SK-N-MC (cell line): ENCODE data around the gene DNAJB1.
A peak's percentile ranks its signal among the peaks of the same experiment; 100 is the strongest.

ENCODE experiments used
- DNase-seq: peaks from one replicate; pipeline ENCODE4 v3.0.0-alpha.2; 2011; ENCODE audit warnings: low read depth, low spot score
- H3K27ac ChIP-seq: fragments of 200-600 bp; sonication (generic); 2 replicates; pipeline ENCODE4 v1.5.1; 2016; ENCODE audit warnings: mixed run types
- H3K36me3 ChIP-seq: fragments of 200-600 bp; sonication (generic); 2 replicates; pipeline ENCODE4 v1.6.1; 2017; ENCODE audit warnings: antibody characterized with exemption, low read length, mixed read lengths; ENCODE audit not compliant: insufficient read depth
- H3K4me3 ChIP-seq: fragments of 200-600 bp; sonication (generic); 2 replicates; pipeline ENCODE4 v1.5.1; 2016
- H3K9ac ChIP-seq: fragments of 200-600 bp; sonication (generic); 2 replicates; pipeline ENCODE4 v1.8.0; 2017; ENCODE audit warnings: mixed run types, mixed read lengths; ENCODE audit not compliant: insufficient read length
- H3K9me3 ChIP-seq: fragments of 200-600 bp; sonication (generic); 2 replicates; pipeline ENCODE4 v1.6.1; 2017; ENCODE audit warnings: low read depth, mild to moderate bottlenecking, antibody characterized with exemption, low read length, moderate library complexity, mixed read lengths
- EZH2 ChIP-seq: fragments of 200-600 bp; sonication (generic); IDR thresholded peaks from one replicate; pipeline ENCODE4 v1.6.1; 2017; ENCODE audit warnings: antibody characterized with exemption
- FOXP2 ChIP-seq: optimal IDR thresholded peaks from 2 replicates; pipeline ENCODE3; 2011; ENCODE audit warnings: mild to moderate bottlenecking, moderate library complexity; ENCODE audit not compliant: insufficient read depth; ENCODE audit errors: extremely low read length, control extremely low read depth
- POLR2AphosphoS5 ChIP-seq: IDR thresholded peaks from 2 replicates; pipeline ENCODE4 v1.6.1; 2012; ENCODE audit warnings: mild to moderate bottlenecking, low read depth, low read length, borderline replicate concordance

Gene DNAJB1

DNA sequence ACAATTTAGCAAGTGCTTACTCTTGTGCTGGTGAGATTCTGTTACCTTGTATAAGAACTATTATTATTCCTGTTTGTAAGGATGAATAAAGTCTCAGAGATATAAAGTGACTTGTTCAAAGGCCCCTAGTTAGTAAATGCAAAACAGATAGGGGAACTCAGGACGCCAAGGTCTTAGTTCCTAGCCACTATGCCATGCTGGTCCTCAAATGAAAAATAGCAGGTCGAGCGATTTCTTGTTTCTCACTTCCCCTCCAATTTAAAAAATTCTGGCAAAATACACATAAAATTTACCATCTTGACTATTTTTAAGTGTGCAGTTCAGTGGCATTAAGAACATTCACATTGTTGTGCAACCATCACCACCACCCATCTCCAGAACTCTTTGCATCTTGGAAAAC lies 12.3 kb upstream of the DNAJB1 start:
- no peaks in the 10 kb centered on the region for H3K9me3 ChIP-seq
- H3K27ac ChIP-seq: peak overlapping the region; percentile 27
- no peak for DNase-seq
- H3K36me3 ChIP-seq: peaks cover 21% of the 10 kb centered on the region
- H3K9ac ChIP-seq: peak overlapping the region; percentile 81
- H3K4me3 ChIP-seq: peak overlapping the region; percentile 96
- no peak for TF ChIP-seq FOXP2
- no peak for TF ChIP-seq EZH2
- no peak for TF ChIP-seq POLR2AphosphoS5

- peak overlapping the region; percentile 86 for H3K27ac ChIP-seq
- H3K36me3 ChIP-seq: peaks cover 21% of the 10 kb centered on the region
- peak overlapping the region; percentile 96 for H3K4me3 ChIP-seq
- DNase-seq: no peak
- H3K9me3 ChIP-seq: no peaks in the 10 kb centered on the region
- peak overlapping the region; percentile 81 for H3K9ac ChIP-seq
- no peak for TF ChIP-seq EZH2
- no peak for TF ChIP-seq FOXP2
- TF ChIP-seq POLR2AphosphoS5: no peak
Observed at GRCh38 chr19:14530005-14530348, 11.8 kb upstream of the DNAJB1 start.

DNA sequence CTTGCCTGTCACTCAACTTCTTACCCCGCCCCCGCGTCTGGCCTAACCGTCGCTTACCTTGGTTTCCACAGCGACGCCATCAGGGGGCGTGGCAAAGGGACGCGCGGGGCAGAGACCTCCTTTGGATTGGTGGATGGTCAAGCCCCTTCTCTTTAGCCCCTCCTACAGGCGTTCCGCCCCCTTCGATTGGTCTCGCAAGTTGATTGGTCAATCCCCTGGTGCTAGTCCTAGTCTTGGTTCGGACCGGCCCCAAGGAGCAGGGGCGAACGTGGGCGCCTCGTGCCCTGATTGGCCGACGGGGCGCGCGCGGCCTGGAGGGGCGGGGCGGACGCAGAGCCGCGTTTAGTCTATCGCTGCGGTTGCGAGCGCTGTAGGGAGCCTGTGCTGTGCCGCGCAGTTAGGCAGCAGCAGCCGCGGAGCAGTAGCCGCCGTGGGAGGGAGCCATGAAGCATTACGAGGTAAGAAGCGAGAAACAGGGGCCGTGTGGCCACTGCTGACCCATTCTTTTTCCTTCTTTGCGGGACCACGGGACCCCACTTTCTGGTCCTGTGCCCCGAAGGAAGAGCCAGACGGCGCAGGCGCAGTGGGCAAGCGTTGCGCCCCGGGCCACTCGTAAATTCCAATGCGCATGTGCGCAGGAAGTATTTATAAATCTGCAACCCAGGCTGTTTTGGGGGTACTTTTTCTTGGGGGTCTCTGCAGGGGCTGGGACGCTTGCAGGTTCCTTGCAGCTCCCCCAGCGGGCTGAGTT lies 11.2 kb upstream of the DNAJB1 start, which contains the start of gene TECR:
TSS of gene TECR (plus strand) at position 341 of the 751 bp plus-strand sequence. CDS start at position 444, 103 bp downstream.
- DNase-seq: peak; percentile 99
- Histone ChIP-seq H3K9ac (peak within 1 kb of the TSS; percentile 81), H3K4me3 (peak within 1 kb of the TSS; percentile 96), H3K36me3 (peaks cover 18% of the 10 kb centered on the region), H3K9me3 (no peaks in the 10 kb centered on the region), H3K27ac (peak within 1 kb of the TSS; percentile 86)
- TF ChIP-seq EZH2 (no peak), FOXP2 (peak; percentile 60), POLR2AphosphoS5 (peak; percentile 98)

DNA sequence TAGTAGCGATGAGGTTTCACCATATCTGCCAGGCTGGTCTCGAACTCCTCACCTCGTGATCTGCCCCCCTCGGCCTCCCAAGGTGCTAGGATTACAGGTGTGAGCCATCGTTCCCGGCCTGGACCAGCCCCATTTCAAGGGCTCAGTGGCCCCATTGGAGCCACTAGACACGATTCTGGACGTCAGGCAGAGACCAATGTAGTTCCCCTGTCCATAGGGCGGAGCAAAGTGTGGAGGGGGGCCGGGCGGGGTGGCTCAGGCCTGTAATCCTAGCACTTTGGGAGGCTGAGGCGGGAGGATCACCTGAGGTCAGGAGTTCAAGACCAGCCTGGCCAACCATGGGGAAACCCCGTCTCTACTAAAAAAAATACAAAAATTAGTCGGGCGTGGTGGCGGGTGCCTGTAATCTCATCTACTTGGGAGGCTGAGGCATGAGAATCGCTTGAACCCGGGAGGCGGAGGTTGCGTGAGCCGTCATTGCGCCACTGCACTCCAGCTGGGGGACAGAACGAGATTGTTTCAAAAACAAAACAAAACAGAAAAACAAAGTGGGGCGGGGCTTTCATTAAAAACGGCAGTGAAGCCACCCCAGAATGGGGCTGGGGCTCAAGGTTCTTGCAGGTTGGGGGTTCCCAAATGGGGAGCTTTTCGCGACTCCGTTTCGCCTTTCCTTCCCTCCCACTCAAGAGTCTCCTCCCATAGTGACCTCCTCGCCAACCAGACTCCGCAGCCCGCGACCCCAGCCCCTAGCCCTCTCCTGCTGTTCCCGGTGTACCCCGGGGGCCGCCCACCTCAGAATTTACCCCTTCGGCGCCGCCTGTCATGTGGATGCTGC lies 10.4 kb upstream of the DNAJB1 start:
- no peak for TF ChIP-seq EZH2
- H3K4me3 ChIP-seq: peak overlapping the region; percentile 96
- no peaks in the 10 kb centered on the region for H3K9me3 ChIP-seq
- peaks cover 14% of the 10 kb centered on the region for H3K36me3 ChIP-seq
- no peak for DNase-seq
- 0 out of 2 replicates have a peak overlapping the region, but pooled peaks have one; percentile 4 for H3K27ac ChIP-seq
- H3K9ac ChIP-seq: no peak overlapping the region

GRCh38 chr19:14526423-14526822 lies 8.2 kb upstream of the DNAJB1 start:
- no peak for DNase-seq
- TF ChIP-seq FOXP2 (no peak), EZH2 (no peak), POLR2AphosphoS5 (no peak)
- Histone ChIP-seq H3K36me3 (no peaks in the 10 kb centered on the region), H3K9ac (no peak overlapping the region), H3K27ac (peak overlapping the region; percentile 56; the same call in 1 of the 2 replicates), H3K4me3 (no peak overlapping the region), H3K9me3 (no peaks in the 10 kb centered on the region)

DNA sequence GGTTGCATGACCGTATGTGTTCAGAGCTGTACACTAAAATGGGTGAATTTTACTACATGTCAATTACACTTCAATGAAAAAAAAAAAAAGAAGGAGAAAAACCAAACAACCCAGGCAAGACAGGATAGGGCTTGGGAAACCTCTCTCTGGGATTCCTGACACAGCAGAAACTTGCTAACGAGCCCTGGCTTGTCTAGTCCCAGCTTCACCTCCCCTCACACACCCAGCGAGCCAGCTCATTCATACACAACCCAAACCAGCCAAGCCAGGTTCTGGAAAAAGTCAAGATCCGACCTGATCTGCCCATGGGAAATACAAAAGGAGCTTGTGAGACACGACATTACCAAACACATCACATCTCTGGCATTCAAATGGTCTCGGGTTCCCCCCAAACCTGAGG lies 7.5 kb upstream of the DNAJB1 start:
- Histone ChIP-seq H3K9me3 (no peaks in the 10 kb centered on the region), H3K36me3 (no peaks in the 10 kb centered on the region), H3K4me3 (no peak overlapping the region), H3K9ac (no peak overlapping the region), H3K27ac (peak overlapping the region; percentile 56; the same call in 1 of the 2 replicates)
- TF ChIP-seq EZH2 (no peak), POLR2AphosphoS5 (no peak), FOXP2 (no peak)
- no peak for DNase-seq

- no peak for TF ChIP-seq EZH2
- no peak for TF ChIP-seq FOXP2
- no peak for TF ChIP-seq POLR2AphosphoS5
- Histone ChIP-seq H3K9me3 (no peaks in the 10 kb centered on the region), H3K4me3 (no peak overlapping the region), H3K27ac (no peak overlapping the region), H3K9ac (no peak overlapping the region), H3K36me3 (peaks cover 15% of the 10 kb centered on the region)
- DNase-seq: no peak
Observed at GRCh38 chr19:14520543-14520942, 2.3 kb upstream of the DNAJB1 start.

DNA sequence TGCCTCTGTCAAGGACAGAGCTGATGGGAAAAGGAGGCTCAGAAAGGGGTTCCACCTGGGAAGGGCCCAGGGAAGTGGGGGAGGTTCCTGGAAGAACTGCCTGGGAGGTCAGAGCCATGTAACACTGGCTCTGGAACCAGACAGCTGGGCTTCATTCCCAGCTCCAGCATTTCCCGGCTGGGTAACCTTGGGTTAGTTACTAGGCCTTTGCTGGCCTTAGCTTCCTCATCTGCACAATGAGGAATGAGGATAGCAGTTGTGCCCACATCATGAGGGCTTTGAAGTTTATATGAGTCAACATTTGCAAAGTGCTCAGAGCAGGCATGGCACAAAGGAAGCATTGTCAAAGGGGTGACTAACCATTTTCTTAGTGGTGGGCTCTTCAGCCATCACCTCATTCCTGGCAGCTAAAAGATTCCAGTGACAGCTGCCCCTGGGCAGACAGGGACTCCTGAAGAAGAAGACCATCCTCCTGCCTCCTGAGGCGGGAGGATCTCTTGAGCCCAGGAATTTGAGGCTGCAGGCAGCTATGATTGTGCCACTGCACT lies 1.7 kb upstream of the DNAJB1 start:
- TF ChIP-seq POLR2AphosphoS5 (no peak), FOXP2 (no peak), EZH2 (no peak)
- H3K9me3 ChIP-seq: no peaks in the 10 kb centered on the region
- no peak overlapping the region for H3K9ac ChIP-seq
- no peak overlapping the region for H3K4me3 ChIP-seq
- no peak for DNase-seq
- H3K27ac ChIP-seq: no peak overlapping the region
- H3K36me3 ChIP-seq: peaks cover 21% of the 10 kb centered on the region
